CD14-positive monocyte (primary cell): ENCODE measurements around the gene SRSF3. TPM values are rescaled to one million over a fixed set of nuclear protein-coding genes. Genes with fewer than 3 reads are reported as not detected.
A peak's percentile ranks its signal among the peaks of the same experiment; 100 is the strongest.

Source experiments
- DNase-seq, 3 donors: peaks; one replicate each; pipeline ENCODE4 v3.0.0-alpha.2; 2011 to 2022
- H2AFZ ChIP-seq: 2 replicates; pipeline ENCODE4 v1.6.0; 2012; ENCODE audit warnings: mild to moderate bottlenecking, low read depth, low read length, inconsistent platforms; ENCODE audit not compliant: insufficient read depth, poor library complexity, severe bottlenecking
- H3K27ac ChIP-seq, 2 donors: 1 replicate in 1 of 2; 2 replicates in 1 of 2; pipeline ENCODE4 v1.5.1; 2012 to 2013; ENCODE audit warnings: low read length in 2 of 2, control low read depth in 1 of 2, inconsistent platforms in 1 of 2, low read depth in 1 of 2, mild to moderate bottlenecking in 1 of 2
- H3K27me3 ChIP-seq, 2 donors: one replicate each; pipeline versions ENCODE4 v1.6.0 to v1.6.1; 2011 to 2013; ENCODE audit warnings: low read length in 2 of 2; ENCODE audit not compliant: control insufficient read depth in 2 of 2, insufficient read depth in 2 of 2
- H3K36me3 ChIP-seq, 2 donors: replicated peaks in 1 of 2; 1 replicate in 1 of 2; 2 replicates in 1 of 2; pipeline versions ENCODE4 v1.5.1 to v1.6.1; 2012 to 2013; ENCODE audit warnings: low read length in 2 of 2, control low read depth in 1 of 2, inconsistent platforms in 1 of 2, mild to moderate bottlenecking in 1 of 2; ENCODE audit not compliant: insufficient read depth in 2 of 2, control insufficient read depth in 1 of 2
- H3K4me1 ChIP-seq, 2 donors: 1 replicate in 1 of 2; 2 replicates in 1 of 2; pipeline versions ENCODE4 v1.5.1 to v1.6.1; 2012 to 2013; ENCODE audit warnings: low read length in 2 of 2, control low read depth in 1 of 2, inconsistent platforms in 1 of 2, mild to moderate bottlenecking in 1 of 2, moderate library complexity in 1 of 2; ENCODE audit not compliant: insufficient read depth in 2 of 2, control insufficient read depth in 1 of 2
- H3K4me2 ChIP-seq: replicated peaks from 2 replicates; pipeline ENCODE3; 2012; ENCODE audit warnings: low read length, moderate library complexity, mild to moderate bottlenecking; ENCODE audit not compliant: poor library complexity, severe bottlenecking; ENCODE audit errors: extremely low read depth
- H3K4me3 ChIP-seq, 3 experiments: fragments of 200-600 bp in 1 of 3; sonication (generic) in 1 of 3; replicated peaks in 1 of 3; 1 replicate in 2 of 3; 2 replicates in 1 of 3; pipeline ENCODE4 v1.5.1; 2011 to 2013; ENCODE audit warnings: low read length in 3 of 3, mild to moderate bottlenecking in 3 of 3, control low read depth in 2 of 3, low read depth in 2 of 3, inconsistent platforms in 1 of 3, moderate library complexity in 1 of 3
- H3K79me2 ChIP-seq: 2 replicates; pipeline ENCODE4 v1.6.0; 2012; ENCODE audit warnings: mild to moderate bottlenecking, control low read depth, inconsistent platforms, low read length, moderate library complexity; ENCODE audit not compliant: insufficient read depth
- H3K9ac ChIP-seq: 2 replicates; pipeline ENCODE4 v1.6.0; 2017; ENCODE audit warnings: low read length, mild to moderate bottlenecking; ENCODE audit not compliant: insufficient read depth, poor library complexity, severe bottlenecking
- H3K9me3 ChIP-seq, 2 donors: replicated peaks in 1 of 2; 1 replicate in 1 of 2; 2 replicates in 1 of 2; pipeline versions ENCODE4 v1.5.1 to v1.6.1; 2012 to 2013; ENCODE audit warnings: low read length in 2 of 2, control low read depth in 1 of 2; ENCODE audit not compliant: control insufficient read depth in 1 of 2, insufficient read depth in 1 of 2
- H4K20me1 ChIP-seq: 2 replicates; pipeline ENCODE4 v1.6.0; 2012; ENCODE audit warnings: mild to moderate bottlenecking, low read length, control low read depth, moderate library complexity; ENCODE audit not compliant: insufficient read depth
- H3K27ac Mint-ChIP-seq, 7 donors: one replicate each; pipeline ENCODE4 v1.8.0; 2020; ENCODE audit warnings: mild to moderate bottlenecking in 7 of 7, mixed read lengths in 7 of 7, moderate library complexity in 6 of 7, inconsistent platforms in 2 of 7
- H3K27me3 Mint-ChIP-seq, 3 donors: one replicate each; pipeline ENCODE4 v1.8.0; 2021 to 2022; ENCODE audit warnings: low read depth in 3 of 3, mild to moderate bottlenecking in 3 of 3, mixed read lengths in 3 of 3, moderate library complexity in 3 of 3, inconsistent platforms in 1 of 3
- H3K36me3 Mint-ChIP-seq, 2 donors: one replicate each; pipeline ENCODE4 v1.8.0; 2020; ENCODE audit warnings: mixed read lengths in 2 of 2, inconsistent platforms in 1 of 2, mild to moderate bottlenecking in 1 of 2
- H3K4me1 Mint-ChIP-seq: one replicate; pipeline ENCODE4 v1.8.0; 2020; ENCODE audit warnings: mild to moderate bottlenecking, mixed read lengths
- H3K4me3 Mint-ChIP-seq, 2 donors: one replicate each; pipeline ENCODE4 v1.8.0; 2020; ENCODE audit warnings: mild to moderate bottlenecking in 2 of 2, mixed read lengths in 2 of 2, moderate library complexity in 1 of 2
- H3K9me3 Mint-ChIP-seq, 7 donors: one replicate each; pipeline ENCODE4 v1.8.0; 2020 to 2022; ENCODE audit warnings: mixed read lengths in 7 of 7, mild to moderate bottlenecking in 6 of 7, moderate library complexity in 6 of 7, inconsistent platforms in 2 of 7
- CTCF ChIP-seq: fragments of 200-600 bp; IDR thresholded peaks from one replicate; pipeline ENCODE4 v1.8.0; 2022; ENCODE audit warnings: antibody characterized with exemption, mild to moderate bottlenecking
- WGBS: methylation state at CpG from one replicate; pipeline ENCODE4 v1.1.5; 2013; ENCODE audit warnings: missing lambda C conversion rate; ENCODE audit not compliant: insufficient coverage; 5-methylcytosine and 5-hydroxymethylcytosine counted together
- intact Hi-C, 2 donors: fragments of 100-400 bp; cut with micrococcal nuclease; formaldehyde crosslinking; loops; one replicate each; pipeline versions ENCODE4 v1.15.0 to v1.15.1; 2023
- polyA minus RNA-seq: library from RNA; depleted of rRNA, polyadenylated mRNA; stranded (reverse); fragments of >200 nt; gene quantifications from 2 replicates; pipeline ENCODE4 v1.2.3, GENCODE V29; 2012
- polyA plus RNA-seq, 3 donors: library from polyadenylated mRNA; depleted of rRNA in 1 of 3; unstranded in 2 of 3; stranded (reverse) in 1 of 3; fragments of 300-500 nt in 2 of 3; fragments of >200 nt in 1 of 3; fragmentation: Illumina TruSeq in 2 of 3; gene quantifications; 1 replicate in 2 of 3; 2 replicates in 1 of 3; pipeline ENCODE4 v1.2.3, GENCODE V29; 2012 to 2021
- total RNA-seq, 12 experiments: library from RNA in 1 of 12; stranded (reverse) in 1 of 12; fragments of 120-200 nt in 1 of 12; gene quantifications; one replicate each; pipeline ENCODE4 v1.2.4 and lab custom pipeline; 2013 to 2026; ENCODE audit warnings: mixed read lengths in 6 of 12, inconsistent platforms in 1 of 12

The SRSF3 gene
- total RNA-seq (2013) = 373 TPM
- polyA plus RNA-seq = 100 to 1,000 TPM; 293 to 341 (median 297) TPM
- polyA minus RNA-seq = 61.1 and 95.0 TPM in 2 replicates
- total RNA-seq (lab: John Stamatoyannopoulos, UW) = 222 to 564 (median 456) reads per million in 11 experiments

GRCh38 chr6:36594029-36594815, at the start of gene SRSF3:
SRSF3 (plus strand) TSS chr6:36594362; CDS start chr6:36596763, 2,401 bp downstream.
- 0% methylated on average over 49 of the region's 58 CpGs for WGBS

More at GRCh38 chr6:36594029-36594815, at the start of gene SRSF3:
- Mint-ChIP-seq H3K4me1 (peaks cover 39% of the 10 kb centered on the region), H3K27ac (peak within 1 kb of the TSS; percentile 99 to 100 (median 100)), H3K27me3 (peaks cover 0 to 7% (median 2%) of the 10 kb centered on the region in 3 donors), H3K36me3 (peaks cover 26 to 32% of the 10 kb centered on the region in 2 donors), H3K4me3 (peak within 1 kb of the TSS; percentile 93 to 94), H3K9me3 (no peaks in the 10 kb centered on the region)
- intact Hi-C loops = loop anchor here (2.0 to 10.0 kb wide), 3 partner anchors 47 to 149 kb away; partner anchors contain the start of genes STK38 (in 2 of the 2), KCTD20 (in 1 of the 2) and PXT1 (in 1 of the 2)
- DNase-seq = peak; percentile 97 to 98 (median 98)
- H2AFZ ChIP-seq = peak within 1 kb of the TSS; percentile 80
- peaks cover 41 to 47% of the 10 kb centered on the region in 2 donors for H3K4me1 ChIP-seq
- peak within 1 kb of the TSS; percentile 96 to 100 (median 99) for H3K4me3 ChIP-seq
- peak within 1 kb of the TSS; percentile 74 for H3K4me2 ChIP-seq
- H3K9ac ChIP-seq = peak within 1 kb of the TSS; percentile 93
- peak; percentile 48 for TF ChIP-seq CTCF
- peaks cover 62% of the 10 kb centered on the region for H3K79me2 ChIP-seq
- H3K27me3 ChIP-seq = no peaks in the 10 kb centered on the region
- H4K20me1 ChIP-seq = peaks cover 48% of the 10 kb centered on the region
- H3K36me3 ChIP-seq = peaks cover 27% of the 10 kb centered on the region in 2 donors
- peak within 1 kb of the TSS; percentile 95 to 96 for H3K27ac ChIP-seq
- H3K9me3 ChIP-seq = no peaks in the 10 kb centered on the region
